HCT116 (cell line): Measurements from ENCODE around the gene H2AZ2. TPM values are rescaled to one million over a fixed set of nuclear protein-coding genes. Genes with fewer than 3 reads are reported as not detected.

Experiments
- ATAC-seq: fragments of 200-7000 bp; cut with Tn5 transposase; 2 replicates; pipeline ENCODE4 v1.9.1; 2020; ENCODE audit warnings: mild to moderate bottlenecking, moderate library complexity
- BruUV-seq: library from RNA; stranded (reverse); fragments of 400-500 nt; replicated peaks from 2 replicates; lab custom pipeline; 2021; lab: Mats Ljungman, UMichigan
- CTCF ChIA-PET: fragments of 300-600 bp; sonication (Branson Sonifier 250); formaldehyde crosslinking; loops from one replicate; lab custom pipeline; 2021; ENCODE audit warnings: antibody characterized with exemption; lab: Charles Lee
- POLR2A ChIA-PET: fragments of 300-600, 350-600 bp; sonication (Branson Sonifier 250); formaldehyde crosslinking; loops from one replicate; lab custom pipeline; 2021; ENCODE audit warnings: antibody characterized with exemption; lab: Charles Lee
- RAD21 ChIA-PET, 2 experiments: fragments of 300-600 bp; sonication (Branson Sonifier 250); formaldehyde crosslinking; loops; one replicate each; lab custom pipeline; 2023; ENCODE audit warnings: low total read pairs in 2 of 2; ENCODE audit not compliant: uncharacterized antibody in 2 of 2, unreplicated experiment in 2 of 2, low non-redundant PET in 1 of 2; lab: Charles Lee
- DNase-seq: peaks from one replicate; pipeline ENCODE4 v3.0.0-alpha.2; 2010; ENCODE audit warnings: low read depth, low spot score
- H2AFZ ChIP-seq: fragments of 200-600 bp; shearing (Covaris generic), sonication (generic); 2 replicates; pipeline ENCODE4 v1.6.1; 2017; ENCODE audit warnings: low read depth, mixed run types, mixed read lengths, antibody characterized with exemption, low read length; ENCODE audit not compliant: poor library complexity, severe bottlenecking
- H3K27ac ChIP-seq: 2 replicates; pipeline ENCODE4 v1.5.1; 2012; ENCODE audit warnings: low read depth, low read length
- H3K27me3 ChIP-seq: fragments of 200-600 bp; sonication (generic); 2 replicates; pipeline ENCODE4 v1.6.1; 2016; ENCODE audit warnings: mixed run types, low read length, mixed read lengths; ENCODE audit not compliant: insufficient read depth
- H3K36me3 ChIP-seq, 2 experiments: fragments of 200-500 bp in 1 of 2; fragments of 200-600 bp in 1 of 2; sonication (Bioruptor generic) in 1 of 2; sonication (generic) in 1 of 2; 2 replicates each; pipeline versions ENCODE4 v1.5.1 to v1.6.1; 2014 to 2016; ENCODE audit warnings: low read length in 2 of 2, inconsistent platforms in 1 of 2, mixed read lengths in 1 of 2, mixed run types in 1 of 2; ENCODE audit not compliant: insufficient read depth in 2 of 2, control insufficient read depth in 1 of 2
- H3K4me1 ChIP-seq, 2 experiments: fragments of 200-600 bp in 1 of 2; sonication (generic) in 1 of 2; 2 replicates each; pipeline versions ENCODE4 v1.5.1 to v1.6.1; 2012 to 2017; ENCODE audit warnings: low read length in 2 of 2, inconsistent platforms in 1 of 2, mild to moderate bottlenecking in 1 of 2, mixed read lengths in 1 of 2, mixed run types in 1 of 2, moderate library complexity in 1 of 2; ENCODE audit not compliant: insufficient read depth in 2 of 2, control insufficient read depth in 1 of 2
- H3K4me2 ChIP-seq: fragments of 200-600 bp; sonication (generic); 2 replicates; pipeline ENCODE4 v1.6.1; 2017; ENCODE audit warnings: mixed run types, low read length, mixed read lengths
- H3K4me3 ChIP-seq, 2 experiments: fragments of 200-600 bp in 1 of 2; sonication (generic) in 1 of 2; replicated peaks in 1 of 2; 2 replicates each; pipeline ENCODE4 v1.5.1; 2011 to 2016; ENCODE audit warnings: low read length in 2 of 2, control low read depth in 1 of 2, low read depth in 1 of 2, mild to moderate bottlenecking in 1 of 2, mixed read lengths in 1 of 2, mixed run types in 1 of 2
- H3K79me2 ChIP-seq: fragments of 200-600 bp; sonication (generic); 2 replicates; pipeline ENCODE4 v1.6.1; 2017; ENCODE audit warnings: mild to moderate bottlenecking, mixed run types, low read length, moderate library complexity, mixed read lengths; ENCODE audit not compliant: insufficient read depth
- H3K9ac ChIP-seq: fragments of 200-600 bp; sonication (generic); 2 replicates; pipeline ENCODE4 v1.6.1; 2016; ENCODE audit warnings: low read length, mixed read lengths
- H3K9me2 ChIP-seq: fragments of 200-600 bp; sonication (generic), shearing (Covaris generic); 2 replicates; pipeline ENCODE4 v1.6.1; 2017; ENCODE audit warnings: mixed run types, mild to moderate bottlenecking, moderate library complexity; ENCODE audit not compliant: insufficient read depth
- H3K9me3 ChIP-seq, 2 experiments: fragments of 200-500 bp in 1 of 2; fragments of 200-600 bp in 1 of 2; sonication (Bioruptor generic) in 1 of 2; sonication (generic) in 1 of 2; 2 replicates each; pipeline ENCODE4 v1.6.1; 2014 to 2017; ENCODE audit warnings: low read length in 2 of 2, mixed read lengths in 2 of 2, inconsistent platforms in 1 of 2, low read depth in 1 of 2, mild to moderate bottlenecking in 1 of 2, mixed run types in 1 of 2, moderate library complexity in 1 of 2; ENCODE audit not compliant: control insufficient read depth in 1 of 2, insufficient read depth in 1 of 2
- H4K20me1 ChIP-seq: fragments of 200-600 bp; sonication (generic), shearing (Covaris generic); 2 replicates; pipeline ENCODE4 v1.6.1; 2017; ENCODE audit warnings: mixed run types, mild to moderate bottlenecking, moderate library complexity; ENCODE audit not compliant: insufficient read depth
- ATF3 ChIP-seq: IDR thresholded peaks from 2 replicates; pipeline ENCODE4 v1.6.1; 2012
- CBX3 ChIP-seq: IDR thresholded peaks from 2 replicates; pipeline ENCODE4 v1.6.1; 2012; ENCODE audit warnings: low read depth
- CEBPB ChIP-seq: IDR thresholded peaks from 2 replicates; pipeline ENCODE4 v1.6.1; 2012; ENCODE audit warnings: low read depth
- CTCF ChIP-seq, 3 experiments: fragments of 200-600 bp in 1 of 3; sonication (generic) in 1 of 3; IDR thresholded peaks in 2 of 3; conservative IDR thresholded peaks in 1 of 3; 2 replicates each; pipeline ENCODE4 v1.5.1; 2012 to 2017; ENCODE audit warnings: low read depth in 2 of 3, low read length in 2 of 3, antibody characterized with exemption in 1 of 3, borderline replicate concordance in 1 of 3, control low read depth in 1 of 3, mild to moderate bottlenecking in 1 of 3, mixed read lengths in 1 of 3, mixed run types in 1 of 3, moderate library complexity in 1 of 3; ENCODE audit not compliant: insufficient read depth in 1 of 3
- EGR1 ChIP-seq: IDR thresholded peaks from 2 replicates; pipeline ENCODE4 v1.6.1; 2012; ENCODE audit warnings: low read depth
- ELF1 ChIP-seq: IDR thresholded peaks from 2 replicates; pipeline ENCODE4 v1.6.1; 2012; ENCODE audit warnings: low read depth, borderline replicate concordance
- EZH2 ChIP-seq: fragments of 200-600 bp; sonication (generic); IDR thresholded peaks from 2 replicates; pipeline ENCODE4 v1.6.1; 2017; ENCODE audit warnings: antibody characterized with exemption, mixed run types
- EZH2phosphoT487 ChIP-seq: fragments of 200-600 bp; IDR thresholded peaks from 2 replicates; pipeline ENCODE4 v1.6.1; 2018; ENCODE audit warnings: antibody characterized with exemption, borderline replicate concordance
- JUND ChIP-seq: IDR thresholded peaks from 2 replicates; pipeline ENCODE4 v1.6.1; 2012
- MAX ChIP-seq: IDR thresholded peaks from 2 replicates; pipeline ENCODE4 v1.6.1; 2012
- POLR2AphosphoS5 ChIP-seq: IDR thresholded peaks from 2 replicates; pipeline ENCODE4 v1.6.1; 2011; ENCODE audit warnings: mild to moderate bottlenecking, low read depth, low read length, moderate library complexity
- RAD21 ChIP-seq: IDR thresholded peaks from 2 replicates; pipeline ENCODE4 v1.6.1; 2012; ENCODE audit warnings: low read depth, mild to moderate bottlenecking
- REST ChIP-seq: IDR thresholded peaks from 2 replicates; pipeline ENCODE4 v1.6.1; 2012; ENCODE audit warnings: low read depth
- SP1 ChIP-seq: IDR thresholded peaks from 2 replicates; pipeline ENCODE4 v1.6.1; 2012; ENCODE audit warnings: low read depth
- SRF ChIP-seq: IDR thresholded peaks from 2 replicates; pipeline ENCODE4 v1.6.1; 2012; ENCODE audit warnings: low read depth
- TCF7L2 ChIP-seq: IDR thresholded peaks from 2 replicates; pipeline ENCODE4 v1.7.0; 2011; ENCODE audit warnings: borderline replicate concordance, inconsistent platforms; ENCODE audit not compliant: insufficient read depth, insufficient read length; ENCODE audit errors: extremely low read depth
- YY1 ChIP-seq: IDR thresholded peaks from 2 replicates; pipeline ENCODE4 v1.6.1; 2011; ENCODE audit warnings: low read length, low read depth, moderate library complexity, mild to moderate bottlenecking; ENCODE audit not compliant: insufficient replicate concordance; ENCODE audit errors: extremely low read depth
- ZBTB33 ChIP-seq: IDR thresholded peaks from 2 replicates; pipeline ENCODE4 v1.6.1; 2011; ENCODE audit warnings: mild to moderate bottlenecking, low read length, moderate library complexity; ENCODE audit not compliant: insufficient replicate concordance; ENCODE audit errors: extremely low read depth
- ZFX ChIP-seq: fragments of 450-650 bp; IDR thresholded peaks from 2 replicates; pipeline ENCODE4 v1.6.1; 2017
- intact Hi-C: fragments of 100-400 bp; cut with micrococcal nuclease; formaldehyde crosslinking; loops from 2 replicates; pipeline ENCODE4 v1.10.0; 2022
- total RNA-seq: library from RNA; stranded (reverse); gene quantifications from one replicate; pipeline ENCODE4 v1.2.1, GENCODE V29; 2021; ENCODE audit not compliant: unreplicated experiment

The H2AZ2 gene
- total RNA-seq, 1 experiment from 2014 or later, result 226 TPM

- H3K4me2 ChIP-seq, result no peak overlapping the region
- no TSS peak for BruUV-seq
- H3K79me2 ChIP-seq, result peaks cover 26% of the 10 kb centered on the region
- RAD21 ChIA-PET, result no interaction called here
- H3K36me3 ChIP-seq, result no peaks in the 10 kb centered on the region
- H3K9ac ChIP-seq, result no peak overlapping the region
- H2AFZ ChIP-seq, result no peak overlapping the region
- POLR2A ChIA-PET, result no interaction called here
- TF ChIP-seq MAX (no peak), EZH2 (no peak), CBX3 (no peak), YY1 (no peak), SRF (no peak), CEBPB (no peak), ZBTB33 (no peak), JUND (no peak), REST (no peak), CTCF (IDR thresholded peaks at IDR 0.05 in 2 of 3, conservative IDR thresholded peaks at IDR 0.05 in 1 of 3; ENCODE audit: borderline replicate concordance in 1 of 3, insufficient read depth in 1 of 3, low read depth in 2 of 3, low read length in 2 of 3) (no peak), POLR2AphosphoS5 (no peak; the same call in 1 of the 2 replicates), TCF7L2 (no peak), RAD21 (no peak), SP1 (no peak), ZFX (no peak), EZH2phosphoT487 (no peak), ATF3 (no peak), ELF1 (no peak), EGR1 (no peak)
- DNase-seq, result no peak
- H3K4me1 ChIP-seq, result peaks cover 5 to 45% of the 10 kb centered on the region in 2 experiments; a peak in 3 of 4 replicates
- no peaks in the 10 kb centered on the region for H3K27me3 ChIP-seq
- ATAC-seq, result no peak
- no peak overlapping the region for H3K4me3 ChIP-seq
- CTCF ChIA-PET, result no interaction called here
- intact Hi-C loops, result loop anchor here (5.0 kb wide), 1 partner anchor 53 kb away; the partner anchor contains the start of gene PPIA
- H3K27ac ChIP-seq, result no peak overlapping the region
- H3K9me2 ChIP-seq, result no peaks in the 10 kb centered on the region
- H3K9me3 ChIP-seq, result no peaks in the 10 kb centered on the region
- H4K20me1 ChIP-seq, result peaks cover 7% of the 10 kb centered on the region; the same call in 1 of the 2 replicates
These were observed 2.1 kb upstream of the H2AZ2 start for GRCh38 chr7:44849885-44850544.
